HG03575 (cell line): ENCODE data around the gene ZNF585A.
A peak's percentile ranks its signal among the peaks of the same experiment; 100 is the strongest.
"Not testable (repeated sequence)": the region's sequence is repeated elsewhere in the genome, so short reads cannot be mapped to it uniquely, and the experiment has no call there.

Experiments
- ATAC-seq: cut with Tn5 transposase; IDR thresholded peaks from one replicate; pipeline ENCODE4 v1.9.1; 2021; ENCODE audit not compliant: unreplicated experiment, insufficient number of reproducible peaks, low FRiP score; ENCODE audit errors: extremely low read depth

Gene ZNF585A

GRCh38 chr19:37172368-37173366 lies at the start of gene ZNF585A:
ZNF585A (minus strand) TSS chr19:37172695; CDS start chr19:37169910, 2,785 bp downstream.
- peak; percentile 73 for ATAC-seq

DNA sequence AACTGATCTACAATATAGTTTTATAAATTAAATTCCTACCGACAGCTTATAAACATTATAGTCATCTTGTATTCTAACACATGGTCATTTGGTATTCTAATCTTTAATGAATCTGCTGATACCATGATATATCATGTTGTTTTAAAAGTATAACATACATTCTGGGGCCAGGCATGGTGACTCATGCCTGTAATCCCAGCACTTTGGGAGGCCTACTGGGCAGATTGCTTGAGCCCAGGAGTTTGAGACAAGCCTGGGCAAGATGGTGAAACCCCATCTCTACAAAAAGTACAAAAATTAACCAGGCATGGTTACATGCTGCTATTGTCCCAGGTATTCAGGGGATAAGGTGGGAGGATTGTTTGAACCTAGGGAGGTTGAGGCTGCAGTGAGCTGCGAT lies 48.6 kb upstream of the ZNF585A start:
- ATAC-seq, result no peak

DNA sequence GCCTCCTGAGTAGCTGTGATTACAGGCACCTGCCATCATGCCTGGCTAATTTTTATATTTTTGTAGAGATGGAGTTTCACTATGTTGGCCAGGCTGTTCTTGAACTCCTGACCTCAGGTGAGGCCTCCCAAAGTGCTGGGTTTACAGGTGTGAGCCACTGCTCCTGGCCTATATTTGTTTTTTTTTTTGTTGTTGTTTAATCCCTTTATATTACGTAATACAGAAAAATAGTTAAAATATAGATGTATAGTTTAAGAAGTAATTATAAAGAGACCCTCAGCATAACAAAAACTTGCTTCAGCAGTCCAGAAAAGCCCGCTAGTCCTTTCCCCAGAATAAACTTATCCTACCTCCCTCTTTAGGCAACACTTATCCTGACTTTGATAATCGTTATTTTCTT lies 47.9 kb upstream of the ZNF585A start:
- ATAC-seq, result no peak

GRCh38 chr19:37218592-37218935 lies 46.1 kb upstream of the ZNF585A start:
- no peak for ATAC-seq

GRCh38 chr19:37217775-37218591 lies 45.5 kb upstream of the ZNF585A start, which contains the start of gene ZNF383:
ZNF383 (plus strand) TSS chr19:37218214; CDS start chr19:37230454, 12,240 bp downstream.
- ATAC-seq, result peak; percentile 55

DNA sequence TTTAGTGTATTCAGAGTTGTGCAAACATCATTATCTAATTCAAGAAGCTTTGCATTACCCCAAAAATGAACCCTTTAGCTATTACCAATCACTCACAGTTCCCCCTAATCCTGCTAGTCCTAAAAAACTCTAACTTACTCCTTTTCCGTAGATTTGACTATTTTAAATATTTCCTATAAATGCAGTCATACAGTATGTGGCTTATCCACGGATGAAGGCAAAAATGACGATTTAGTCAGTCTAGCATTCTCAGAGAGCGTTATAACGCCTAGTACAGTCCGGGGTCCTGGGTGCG lies 44.9 kb upstream of the ZNF585A start:
- no peak for ATAC-seq

GRCh38 chr19:37197768-37198167 lies 25.3 kb upstream of the ZNF585A start:
- ATAC-seq, result no peak

- ATAC-seq, result not testable (repeated sequence)
Observed at GRCh38 chr19:37197115-37197514, 24.6 kb upstream of the ZNF585A start.

GRCh38 chr19:37195248-37195647 lies 22.8 kb upstream of the ZNF585A start:
- not testable (repeated sequence) for ATAC-seq

GRCh38 chr19:37186071-37186470 lies 13.6 kb upstream of the ZNF585A start:
- not testable (repeated sequence) for ATAC-seq

DNA sequence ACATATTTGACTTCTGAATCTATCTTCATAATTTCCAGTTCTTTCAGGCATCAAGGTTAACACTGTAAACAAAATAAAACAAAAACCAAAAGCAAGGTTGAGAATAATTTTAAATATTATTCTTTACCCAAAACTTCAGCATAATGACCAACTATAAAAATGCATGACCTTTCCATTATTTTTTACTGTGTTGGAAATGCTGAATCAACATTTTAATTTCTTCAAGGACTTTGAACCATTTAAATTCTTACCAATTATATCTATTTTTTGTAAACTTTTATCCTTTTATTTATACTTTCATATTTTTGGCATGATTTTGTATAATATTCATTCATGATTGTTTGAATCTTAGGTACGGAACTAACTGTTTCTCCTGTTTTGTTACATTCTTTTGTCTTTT lies 6.9 kb downstream of the ZNF585A start:
- ATAC-seq, result no peak

GRCh38 chr19:37160153-37160552 lies 12.3 kb downstream of the ZNF585A start:
- ATAC-seq, result no peak

DNA sequence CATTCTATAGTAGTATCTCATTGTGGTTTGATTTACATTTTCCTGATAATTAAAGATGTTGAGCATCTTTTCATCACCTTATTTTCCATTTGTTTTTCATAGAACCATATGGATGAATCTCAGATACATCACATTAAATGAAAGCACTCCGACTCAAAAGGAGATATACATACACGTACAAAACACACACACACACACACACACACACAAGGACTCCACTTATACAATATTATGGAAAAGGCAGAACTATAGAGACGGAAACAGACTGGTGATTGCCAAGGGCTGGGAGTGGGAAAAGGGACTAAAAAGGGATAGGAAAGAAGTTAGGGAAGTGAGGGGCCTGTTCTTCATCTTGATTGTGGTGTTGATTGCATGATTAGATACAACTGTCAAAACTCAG lies 24.3 kb downstream of the ZNF585A start:
- no peak for ATAC-seq

DNA sequence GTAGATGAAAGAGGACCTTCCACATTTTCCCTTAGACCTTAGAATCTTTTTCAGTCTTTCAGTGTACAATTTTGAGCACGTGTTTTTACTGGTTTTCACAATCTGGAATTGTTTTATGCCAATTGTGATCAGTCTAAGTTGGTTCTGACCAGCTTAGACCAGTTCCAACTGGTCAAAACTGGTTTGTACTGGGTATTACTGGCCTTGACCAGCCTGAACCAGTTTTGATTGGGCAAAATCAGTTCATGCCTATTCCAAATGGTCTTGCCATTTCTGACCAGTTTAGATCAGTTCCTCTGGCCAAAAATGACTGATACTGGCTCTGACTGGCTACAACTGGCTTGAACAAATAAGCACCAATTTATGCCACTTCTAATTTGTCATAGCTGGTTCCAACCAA lies 36.4 kb downstream of the ZNF585A start:
- ATAC-seq, result no peak

DNA sequence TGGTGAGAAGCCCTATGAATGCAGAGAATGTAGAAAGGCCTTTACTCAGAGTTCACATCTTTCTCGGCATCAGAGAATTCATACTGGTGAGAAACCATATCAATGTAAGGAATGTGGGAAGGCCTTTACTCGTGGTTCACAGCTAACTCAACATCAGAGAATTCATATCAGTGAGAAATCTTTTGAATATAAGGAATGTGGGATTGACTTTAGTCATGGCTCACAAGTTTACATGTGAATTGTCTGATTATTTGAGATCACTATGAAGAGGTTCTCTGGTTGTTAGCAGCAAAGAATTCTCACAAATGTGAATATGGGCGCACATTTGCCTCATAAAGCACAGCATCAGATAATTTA lies 43.7 kb downstream of the ZNF585A start:
- ATAC-seq, result no peak

- no peak for ATAC-seq
Observed at GRCh38 chr19:37127999-37128820, 44.3 kb downstream of the ZNF585A start.

DNA sequence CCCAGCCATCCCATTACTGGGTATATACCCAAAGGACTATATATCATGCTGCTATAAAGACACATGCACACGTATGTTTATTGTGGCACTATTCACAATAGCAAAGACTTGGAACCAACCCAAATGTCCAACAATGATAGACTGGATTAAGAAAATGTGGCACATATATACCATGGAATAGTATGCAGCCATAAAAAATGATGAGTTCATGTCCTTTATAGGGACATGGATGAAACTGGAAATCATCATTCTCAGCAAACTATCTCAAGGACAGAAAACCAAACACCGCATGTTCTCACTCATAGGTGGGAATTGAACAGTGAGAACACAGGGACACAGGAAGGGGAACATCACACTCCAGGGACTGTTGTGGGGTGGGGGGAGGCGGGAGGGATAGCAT lies 50.4 kb downstream of the ZNF585A start:
- ATAC-seq, result not testable (repeated sequence)

DNA sequence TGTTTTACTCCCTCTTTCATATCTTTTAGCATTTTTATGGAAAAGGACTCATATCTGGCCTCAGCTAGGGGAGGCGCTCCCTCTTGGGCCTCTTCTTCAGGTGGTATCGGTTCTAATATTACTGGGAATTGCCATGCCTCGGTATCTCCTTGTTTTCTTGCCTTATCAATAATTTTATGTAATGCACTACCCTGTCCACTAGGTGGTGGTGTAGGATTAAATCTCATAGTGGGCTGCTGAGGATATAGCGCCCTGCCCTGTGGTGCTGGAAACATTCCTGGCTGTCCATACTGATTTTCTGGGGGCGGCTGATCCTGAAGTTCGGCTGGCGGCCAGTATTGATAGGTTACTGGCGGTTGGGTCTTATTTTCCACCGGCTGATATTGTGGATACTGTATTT lies 58.5 kb downstream of the ZNF585A start:
- no peak for ATAC-seq

DNA sequence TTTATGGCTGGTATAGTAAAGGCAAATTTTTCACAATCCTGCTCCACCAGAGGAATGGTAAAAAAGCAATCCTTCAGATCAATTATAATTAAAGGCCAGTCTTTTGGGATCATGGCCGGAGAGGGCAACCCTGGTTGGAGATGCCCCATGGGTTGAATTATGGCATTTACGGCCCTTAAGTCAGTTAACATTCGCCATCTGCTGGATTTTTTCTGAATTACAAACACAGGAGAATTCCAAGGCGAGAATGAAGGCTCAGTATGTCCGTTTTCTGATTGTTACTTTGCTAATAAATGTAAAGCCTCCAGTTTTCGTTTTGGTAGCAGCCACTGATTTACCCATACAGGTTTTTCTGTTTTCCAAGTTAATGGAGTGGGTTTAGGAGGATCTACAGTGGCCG lies 60.7 kb downstream of the ZNF585A start:
- ATAC-seq, result not testable (repeated sequence)
